GM21528 (cell line): ENCODE data around the gene PIK3C2B.
"Not testable (repeated sequence)": the region's sequence is repeated elsewhere in the genome, so short reads cannot be mapped to it uniquely, and the experiment has no call there.

Experiments
- ATAC-seq: cut with Tn5 transposase; IDR thresholded peaks from one replicate; pipeline ENCODE4 v1.9.1; 2021; ENCODE audit warnings: mild to moderate bottlenecking, moderate library complexity; ENCODE audit not compliant: unreplicated experiment, low FRiP score

Gene PIK3C2B, protein sequence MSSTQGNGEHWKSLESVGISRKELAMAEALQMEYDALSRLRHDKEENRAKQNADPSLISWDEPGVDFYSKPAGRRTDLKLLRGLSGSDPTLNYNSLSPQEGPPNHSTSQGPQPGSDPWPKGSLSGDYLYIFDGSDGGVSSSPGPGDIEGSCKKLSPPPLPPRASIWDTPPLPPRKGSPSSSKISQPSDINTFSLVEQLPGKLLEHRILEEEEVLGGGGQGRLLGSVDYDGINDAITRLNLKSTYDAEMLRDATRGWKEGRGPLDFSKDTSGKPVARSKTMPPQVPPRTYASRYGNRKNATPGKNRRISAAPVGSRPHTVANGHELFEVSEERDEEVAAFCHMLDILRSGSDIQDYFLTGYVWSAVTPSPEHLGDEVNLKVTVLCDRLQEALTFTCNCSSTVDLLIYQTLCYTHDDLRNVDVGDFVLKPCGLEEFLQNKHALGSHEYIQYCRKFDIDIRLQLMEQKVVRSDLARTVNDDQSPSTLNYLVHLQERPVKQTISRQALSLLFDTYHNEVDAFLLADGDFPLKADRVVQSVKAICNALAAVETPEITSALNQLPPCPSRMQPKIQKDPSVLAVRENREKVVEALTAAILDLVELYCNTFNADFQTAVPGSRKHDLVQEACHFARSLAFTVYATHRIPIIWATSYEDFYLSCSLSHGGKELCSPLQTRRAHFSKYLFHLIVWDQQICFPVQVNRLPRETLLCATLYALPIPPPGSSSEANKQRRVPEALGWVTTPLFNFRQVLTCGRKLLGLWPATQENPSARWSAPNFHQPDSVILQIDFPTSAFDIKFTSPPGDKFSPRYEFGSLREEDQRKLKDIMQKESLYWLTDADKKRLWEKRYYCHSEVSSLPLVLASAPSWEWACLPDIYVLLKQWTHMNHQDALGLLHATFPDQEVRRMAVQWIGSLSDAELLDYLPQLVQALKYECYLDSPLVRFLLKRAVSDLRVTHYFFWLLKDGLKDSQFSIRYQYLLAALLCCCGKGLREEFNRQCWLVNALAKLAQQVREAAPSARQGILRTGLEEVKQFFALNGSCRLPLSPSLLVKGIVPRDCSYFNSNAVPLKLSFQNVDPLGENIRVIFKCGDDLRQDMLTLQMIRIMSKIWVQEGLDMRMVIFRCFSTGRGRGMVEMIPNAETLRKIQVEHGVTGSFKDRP (N-terminal part only)

DNA sequence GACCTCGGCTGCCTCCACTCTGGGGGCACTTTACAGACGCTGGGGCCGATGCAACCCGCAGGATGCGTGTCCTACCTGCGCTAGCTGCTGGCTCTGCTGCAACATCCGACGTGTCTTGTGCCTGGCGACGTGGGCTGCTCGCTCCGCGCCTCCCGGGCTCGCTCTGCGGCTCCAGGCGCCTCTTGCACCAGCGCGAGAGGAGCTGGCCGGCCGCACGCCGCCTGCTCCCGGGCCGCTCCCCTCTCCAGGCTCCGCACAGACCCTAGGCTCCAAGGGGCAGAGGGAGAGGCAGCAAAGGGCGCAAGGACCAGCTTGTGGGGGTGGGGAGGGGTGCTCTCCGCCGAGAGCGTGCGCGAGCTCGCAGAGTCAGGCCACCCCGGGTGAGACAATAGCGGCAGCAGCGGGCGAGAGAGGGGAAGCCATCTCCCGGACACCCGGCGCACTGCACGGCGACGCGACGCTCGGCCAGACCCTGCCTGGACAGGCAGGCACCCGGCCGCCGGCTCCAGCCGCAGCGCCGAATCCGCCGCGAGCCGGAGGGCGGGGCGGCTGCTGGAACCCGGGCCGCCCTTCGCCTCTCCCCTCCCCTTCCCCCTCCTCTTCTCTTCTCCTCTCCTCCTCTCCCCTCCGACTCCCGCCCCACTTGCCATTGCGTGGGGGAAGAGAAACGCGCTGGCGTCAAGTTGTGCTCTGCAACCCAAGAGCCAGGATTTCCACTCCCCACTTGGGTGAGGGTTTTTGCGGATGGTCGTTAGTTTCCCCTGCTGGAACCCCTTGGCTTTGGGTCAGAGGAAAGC, at the start of gene PIK3C2B:
Gene PIK3C2B, minus strand, starts transcription at position 525 of the 797 bp plus-strand sequence. CDS start 25,003 bp downstream, outside the sequence.
- peak; percentile 75 for ATAC-seq

DNA sequence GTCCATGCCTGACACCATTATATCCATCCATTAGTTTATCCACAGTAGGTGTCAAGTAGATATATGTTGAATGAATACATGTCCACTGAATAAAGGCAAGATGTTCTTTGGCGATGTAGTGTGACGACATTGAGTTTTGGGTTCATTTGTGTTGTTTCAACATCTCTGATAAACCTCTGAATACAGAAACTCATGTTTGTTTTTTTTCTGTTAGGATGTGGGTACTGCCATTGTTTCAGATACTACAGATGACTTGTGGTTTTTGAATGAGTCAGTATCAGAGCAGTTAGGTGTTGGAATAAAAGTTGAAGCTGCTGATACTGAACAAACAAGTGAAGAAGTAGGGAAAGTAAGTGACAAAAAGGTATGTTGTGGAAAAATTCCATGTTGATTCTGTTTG, 49.7 kb upstream of the PIK3C2B start:
- no peak for ATAC-seq

DNA sequence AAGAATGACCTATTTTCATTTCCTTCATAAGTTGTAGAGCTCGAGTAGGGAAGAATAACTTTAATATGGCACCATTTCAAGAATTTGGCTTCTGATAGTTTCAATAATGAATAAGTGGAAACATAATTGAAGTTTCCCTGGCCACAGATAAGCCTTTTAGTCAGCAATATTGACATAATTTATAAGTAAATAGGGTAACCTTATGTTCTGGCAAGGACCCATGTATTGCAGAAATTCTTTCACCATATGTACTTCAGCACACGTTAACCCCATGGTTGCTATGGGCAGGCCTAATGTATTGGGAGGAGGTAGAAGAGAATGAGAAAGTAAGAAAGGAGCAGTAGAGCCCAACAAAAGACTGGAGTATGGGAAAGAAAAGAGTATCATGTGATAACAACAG, 47.0 kb upstream of the PIK3C2B start:
- no peak for ATAC-seq

DNA sequence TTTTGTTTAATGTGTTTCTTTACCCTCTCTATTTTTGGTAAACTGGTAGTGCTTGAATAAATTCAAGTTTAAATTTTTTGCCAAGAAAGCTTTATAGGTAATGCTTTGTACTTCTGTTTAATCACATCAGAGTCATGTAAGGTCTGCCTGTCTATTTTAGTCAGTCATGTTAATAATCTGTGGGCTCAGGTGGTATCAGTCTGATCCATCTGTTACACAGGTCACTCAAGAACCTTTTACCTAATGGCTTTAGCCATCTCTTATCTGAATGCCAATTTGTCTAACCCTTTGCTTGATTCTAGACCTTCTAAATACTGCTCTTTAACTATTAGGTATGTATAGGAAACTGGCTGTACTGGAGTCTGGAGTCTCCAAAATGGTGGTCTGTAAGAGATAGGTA, 38.2 kb upstream of the PIK3C2B start:
- ATAC-seq, result no peak

DNA sequence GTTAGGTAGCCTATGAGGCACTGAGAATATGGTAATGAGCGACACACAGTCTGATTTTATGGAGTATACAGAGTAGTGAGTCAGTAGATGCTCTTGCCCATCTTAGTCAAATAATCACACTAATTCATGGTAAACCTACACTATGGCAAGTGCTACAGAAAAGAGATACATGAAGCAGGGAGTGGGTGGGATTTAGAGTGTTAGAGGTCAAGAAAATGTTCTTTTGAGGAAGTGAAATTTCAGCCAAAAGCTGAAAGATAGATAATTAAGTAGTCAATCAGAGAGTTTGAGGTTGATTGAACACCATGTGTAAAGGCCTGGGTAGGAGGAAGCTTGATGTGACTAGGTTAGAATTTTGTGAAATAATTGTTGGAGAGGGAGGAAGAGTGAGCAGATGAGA, 36.3 kb upstream of the PIK3C2B start:
- ATAC-seq, result peak; percentile 86

DNA sequence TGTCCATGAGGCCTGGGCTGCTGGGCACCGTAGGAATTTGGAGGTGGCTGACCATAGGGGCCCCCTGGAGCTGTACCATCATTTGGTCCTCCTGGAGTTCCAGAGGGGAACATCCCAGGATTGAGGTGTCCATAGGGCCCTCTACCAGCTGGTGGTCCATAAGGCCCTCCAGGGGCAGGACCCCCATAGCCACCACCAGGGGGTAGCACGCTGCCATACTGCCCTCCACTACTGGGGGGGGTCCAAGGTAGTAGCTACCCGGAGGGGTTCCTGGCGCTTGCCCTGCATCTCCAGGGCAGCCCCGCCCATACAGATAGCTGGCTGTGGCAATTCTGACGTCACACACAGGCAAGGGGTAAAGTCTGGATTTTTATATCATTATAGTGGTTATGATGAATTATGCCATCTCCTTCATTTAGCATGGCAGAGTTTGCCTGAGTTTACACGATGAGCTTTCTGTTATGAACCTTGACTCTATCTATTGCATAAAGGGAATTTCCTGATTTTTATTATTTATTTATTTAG, 34.8 kb upstream of the PIK3C2B start:
- no peak for ATAC-seq

DNA sequence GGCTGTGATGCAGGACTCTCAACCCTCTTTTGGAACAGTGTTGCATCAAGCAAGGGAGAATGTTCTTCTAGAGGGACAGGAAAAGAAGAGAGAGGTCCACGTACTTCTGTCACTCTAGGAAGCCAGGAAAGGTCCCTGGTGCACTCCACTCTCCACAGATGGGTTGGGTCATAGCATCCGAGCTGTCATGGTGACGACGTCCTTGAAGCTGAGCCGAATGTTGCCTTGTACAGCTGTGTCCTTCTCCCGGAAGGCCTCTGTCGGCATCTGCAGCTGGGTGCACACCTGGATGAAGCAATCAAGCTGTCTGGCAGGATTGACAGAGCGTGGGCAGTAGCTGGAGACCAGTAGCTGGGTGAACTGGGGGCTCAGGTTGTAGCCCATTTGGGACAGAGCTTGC, 34.1 kb upstream of the PIK3C2B start:
- no peak for ATAC-seq

DNA sequence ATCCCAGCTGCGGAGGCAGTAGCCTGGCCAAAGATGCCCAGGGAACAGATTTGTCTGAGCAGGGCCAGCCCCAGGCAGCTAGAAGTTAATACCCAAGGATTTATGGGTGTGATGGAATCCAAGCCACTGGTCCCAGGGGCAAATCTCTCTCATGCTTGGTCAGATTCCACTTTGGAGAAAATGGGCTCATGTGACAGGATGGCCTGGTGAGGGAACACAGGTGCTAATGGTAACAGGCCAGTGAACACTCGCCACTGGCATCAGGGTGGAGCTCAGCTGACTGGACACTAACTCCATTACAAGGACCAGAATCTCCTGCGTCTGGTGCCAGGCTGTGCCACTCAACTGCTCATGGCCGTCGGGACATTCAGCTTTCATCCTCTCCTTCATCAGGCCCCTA, 33.6 kb upstream of the PIK3C2B start:
- no peak for ATAC-seq

DNA sequence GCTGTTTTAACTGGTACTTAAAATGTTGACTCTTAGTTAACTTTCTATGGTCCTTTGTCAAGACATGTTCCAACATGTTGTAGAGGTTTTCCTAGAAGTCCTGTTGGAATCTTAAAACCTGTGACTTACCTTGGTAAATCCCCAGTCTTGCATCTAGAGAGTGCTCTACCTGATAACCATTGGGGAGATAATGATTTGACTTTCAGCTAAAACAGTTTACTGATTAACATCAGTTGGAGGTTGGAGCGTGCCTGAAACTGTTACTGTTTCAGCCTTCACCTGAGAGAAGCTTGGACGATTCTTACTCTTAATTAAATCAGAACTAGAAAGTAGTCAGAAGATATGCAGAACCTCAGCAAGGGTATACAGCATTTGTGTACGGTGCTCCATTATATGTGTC, 30.4 kb upstream of the PIK3C2B start:
- ATAC-seq, result peak; percentile 41

DNA sequence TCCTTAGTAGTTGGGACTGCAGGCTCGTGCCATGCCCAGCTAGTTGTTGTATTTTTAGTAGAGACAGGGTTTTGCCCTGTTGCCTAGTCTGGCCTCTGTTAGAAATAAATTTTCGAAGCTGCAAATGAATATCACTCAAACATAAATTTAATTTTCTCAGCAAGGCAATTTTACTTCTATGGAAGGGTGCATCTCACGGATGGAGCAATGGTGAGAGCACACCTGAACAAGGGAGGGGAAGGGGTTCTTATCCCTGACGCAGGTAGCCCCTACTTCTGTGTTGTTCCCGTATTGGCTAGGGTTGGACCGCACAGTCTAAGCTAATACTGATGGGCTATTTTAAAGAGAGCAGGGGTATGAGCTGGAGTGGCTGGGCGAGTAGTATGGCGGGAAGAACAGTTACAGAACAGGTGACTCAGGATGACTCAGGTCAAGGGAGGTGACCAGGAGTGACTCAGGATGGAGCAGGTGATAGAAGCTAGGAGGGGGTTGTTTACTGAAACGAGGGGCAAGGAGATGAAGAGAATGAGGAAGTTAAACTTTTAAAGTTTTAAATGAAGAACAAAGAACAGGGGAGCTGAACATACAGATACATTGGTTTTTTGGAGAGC, 29.1 kb upstream of the PIK3C2B start:
- ATAC-seq, result no peak

DNA sequence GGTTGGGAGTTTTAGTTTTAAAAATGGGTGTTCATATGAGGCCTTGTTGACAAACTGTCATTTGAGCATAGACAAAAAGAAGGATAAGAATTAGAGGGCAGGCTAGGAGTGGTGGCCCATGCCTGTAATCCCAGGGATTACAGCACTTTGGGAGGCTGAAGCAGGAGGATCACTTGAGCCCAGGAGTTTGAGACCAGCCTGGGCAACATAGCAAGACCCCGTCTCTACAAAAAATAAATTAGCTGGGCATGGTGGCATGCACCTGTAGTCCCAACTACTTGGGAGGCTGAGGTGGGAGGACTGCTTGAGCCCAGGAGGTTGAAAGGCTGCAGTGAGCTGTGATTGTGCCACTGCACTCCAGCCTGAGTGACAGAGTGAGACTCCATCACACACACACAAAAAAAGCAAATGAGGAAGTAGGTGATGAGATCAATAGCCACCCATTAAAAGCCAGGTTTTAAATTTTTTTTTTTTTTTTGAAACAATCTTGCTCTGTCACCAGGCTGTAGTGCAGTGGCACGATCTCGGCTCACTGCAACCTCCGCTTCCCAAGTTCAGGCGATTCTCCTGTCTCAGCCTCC, 27.4 kb upstream of the PIK3C2B start:
- ATAC-seq, result not testable (repeated sequence)

DNA sequence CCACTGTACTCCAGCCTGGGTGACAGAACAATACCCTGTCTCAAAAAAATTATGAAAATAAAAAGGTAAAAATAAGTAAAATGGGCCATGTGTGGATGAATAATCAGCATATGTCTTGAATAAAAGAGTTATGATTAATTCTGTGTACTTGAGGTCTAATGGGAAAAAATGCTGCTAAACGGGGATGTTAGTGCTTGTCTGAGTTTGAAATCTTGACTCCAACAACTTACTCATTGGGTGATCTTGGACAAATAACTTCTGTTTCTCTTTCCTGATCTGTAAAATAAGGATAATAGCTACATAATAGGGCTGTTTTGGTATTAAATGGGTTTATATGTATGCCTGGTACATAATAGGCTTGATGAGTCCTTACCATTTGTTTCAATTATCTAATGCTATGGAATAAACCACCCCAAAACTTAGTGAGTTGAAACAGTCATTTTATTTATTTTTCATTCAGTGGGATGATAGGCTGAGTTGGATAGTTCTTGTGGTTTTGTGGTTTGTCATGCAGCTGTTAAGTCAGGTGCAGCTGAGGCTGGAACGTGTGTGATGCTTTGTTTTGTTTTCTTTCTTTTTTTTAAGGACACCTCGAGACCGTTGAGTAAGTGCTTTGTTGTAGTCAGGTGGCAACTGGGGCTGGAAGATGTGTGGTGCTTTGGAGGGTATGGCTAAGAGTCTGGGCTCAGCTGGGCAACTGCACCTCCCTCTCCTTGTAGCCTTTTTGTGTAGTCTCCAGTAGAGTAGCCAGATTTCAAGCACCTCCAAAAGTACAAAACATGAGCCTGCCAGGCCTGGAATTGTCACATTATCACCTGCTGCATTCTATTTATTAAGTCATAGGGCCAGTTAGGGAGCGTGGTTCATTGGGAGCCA, 26.5 kb upstream of the PIK3C2B start:
- ATAC-seq, result peak; percentile 54

DNA sequence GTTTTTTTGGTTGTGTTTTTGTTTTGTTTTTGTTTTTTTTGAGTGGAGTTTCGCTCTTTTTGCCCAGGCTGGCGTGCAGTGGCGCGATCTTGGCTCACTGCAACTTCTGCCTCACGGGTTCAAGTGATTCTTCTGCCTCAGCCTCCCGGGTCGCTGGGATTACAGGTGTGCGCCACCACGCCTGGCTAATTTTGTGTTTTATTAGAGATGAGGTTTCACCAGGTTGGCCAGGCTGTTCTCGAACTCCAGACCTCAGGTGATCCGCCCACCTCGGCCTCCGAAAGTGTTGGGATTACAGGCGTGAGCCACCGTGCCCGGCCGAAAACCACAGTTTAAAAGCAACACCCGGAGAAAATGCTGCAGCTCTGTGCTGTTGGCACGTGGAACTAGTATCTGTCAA, 22.8 kb upstream of the PIK3C2B start:
- ATAC-seq, result not testable (repeated sequence)

DNA sequence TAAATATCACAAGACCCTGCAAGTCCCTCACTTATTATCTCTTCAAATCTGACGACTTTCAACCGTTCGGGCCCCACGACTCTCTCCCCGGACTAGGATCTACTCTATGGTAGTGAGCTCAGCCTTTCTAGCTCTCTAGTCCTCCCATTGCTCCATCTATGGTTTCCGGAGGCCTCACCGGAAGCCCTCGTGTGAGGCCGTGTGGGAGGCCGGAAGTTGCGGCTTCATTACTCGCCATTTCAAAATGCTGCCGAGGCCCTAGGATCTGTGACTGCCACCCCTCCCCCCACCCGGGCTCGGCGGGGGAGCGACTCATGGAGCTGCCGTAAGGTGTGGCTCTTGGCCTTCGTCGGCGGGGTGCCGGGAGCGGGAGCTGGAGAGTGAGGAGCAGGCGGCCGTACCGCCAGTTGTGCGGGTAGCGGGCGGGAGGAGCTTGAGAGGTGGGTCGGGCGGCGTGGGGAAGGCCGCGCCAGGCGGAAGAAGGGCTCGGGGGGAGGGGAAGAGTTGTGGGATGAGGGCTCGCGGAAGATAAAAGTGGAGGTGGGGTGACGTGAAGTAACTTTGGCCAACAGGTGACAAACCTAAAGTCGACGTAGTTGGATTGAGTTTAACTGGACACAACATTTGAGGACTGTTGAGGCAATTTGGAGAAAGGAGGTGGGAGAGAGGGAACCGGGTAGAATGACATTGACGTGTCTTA, 21.7 kb upstream of the PIK3C2B start, which contains the start of gene MDM4:
Gene MDM4, plus strand, starts transcription at position 227 of the 700 bp plus-strand sequence. CDS start 9,113 bp downstream, outside the sequence.
- ATAC-seq, result peak; percentile 59

DNA sequence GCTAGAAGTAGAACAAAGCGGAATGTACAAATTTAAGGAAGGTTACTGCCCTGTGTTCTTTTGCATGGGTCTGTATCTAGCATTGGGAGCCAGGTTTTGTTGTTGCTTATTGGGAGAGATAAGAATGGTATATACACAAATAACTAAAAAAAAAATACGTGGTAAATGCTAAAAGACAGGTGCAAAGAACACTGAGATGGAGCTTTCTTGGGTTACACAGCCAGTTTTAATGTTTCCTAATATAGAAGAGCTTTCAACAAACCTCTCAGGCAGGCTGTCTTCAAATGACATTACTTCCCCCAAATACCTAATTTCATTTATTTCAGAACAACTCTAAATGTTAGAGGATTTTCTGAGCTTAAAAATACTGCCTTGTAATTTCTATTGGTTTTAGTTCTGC, 20.2 kb upstream of the PIK3C2B start:
- no peak for ATAC-seq

DNA sequence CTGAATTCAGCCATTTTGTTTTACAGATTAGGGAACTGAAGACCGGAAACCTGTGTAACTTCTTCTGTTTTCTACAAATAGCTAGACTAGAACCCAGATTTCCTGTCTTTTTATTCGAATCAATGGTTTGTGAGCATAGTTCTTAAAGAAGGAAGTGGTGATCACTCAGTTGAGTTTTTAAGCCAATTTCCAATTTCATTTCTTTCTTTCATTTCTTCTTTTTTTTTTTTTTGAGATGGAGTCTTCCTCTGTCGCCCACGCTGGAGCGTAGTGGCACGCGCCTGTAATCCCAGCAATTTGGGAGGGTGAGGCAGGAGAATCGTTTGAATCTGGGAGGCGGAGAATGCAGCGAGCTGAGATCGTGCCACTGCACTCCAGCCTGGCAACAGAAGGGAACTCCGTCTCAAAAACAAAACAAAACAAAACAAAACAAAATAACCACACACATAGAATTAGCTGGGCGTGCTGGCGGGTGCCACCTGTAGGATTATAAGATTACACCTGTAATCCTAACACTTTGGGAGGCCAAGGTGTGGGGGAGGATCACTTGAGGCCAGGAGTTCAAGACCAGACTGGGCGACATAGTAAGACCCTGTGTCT, 18.6 kb upstream of the PIK3C2B start:
- peak; percentile 35 for ATAC-seq

DNA sequence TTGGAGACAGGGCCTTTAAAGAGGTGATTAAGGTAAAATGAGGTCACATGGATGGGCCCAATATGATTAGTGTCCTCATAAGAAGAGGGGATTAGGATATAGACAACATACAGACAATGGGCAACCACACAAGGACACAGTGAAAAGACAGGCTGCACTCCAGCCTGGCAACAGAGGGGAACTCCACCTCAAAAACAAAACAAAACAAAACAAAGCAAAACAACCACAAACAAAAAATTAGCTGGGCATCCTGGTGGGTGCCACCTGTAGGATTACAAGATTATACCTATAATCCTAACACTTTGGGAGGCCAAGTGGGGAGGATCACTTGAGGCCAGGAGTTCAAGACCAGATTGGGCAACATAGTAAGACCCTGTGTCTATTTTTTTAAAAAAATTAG, 16.8 kb upstream of the PIK3C2B start:
- no peak for ATAC-seq
